ELF-1 (cell line): ENCODE data around the gene SAMD4A.
"Not testable (repeated sequence)": the region's sequence is repeated elsewhere in the genome, so short reads cannot be mapped to it uniquely, and the experiment has no call there.

Source experiments
- DNase-seq: peaks from one replicate; pipeline ENCODE4 v3.0.0-alpha.2; 2016; ENCODE audit warnings: low read depth, low spot score

SAMD4A gene

GRCh38 chr14:54727929-54728328, 161.0 kb downstream of the SAMD4A start:
- DNase-seq = no peak

- no peak for DNase-seq
Observed at GRCh38 chr14:54728700-54729527, 162.0 kb downstream of the SAMD4A start.

- no peak for DNase-seq
Observed at GRCh38 chr14:54730156-54730961, 163.4 kb downstream of the SAMD4A start.

GRCh38 chr14:54734966-54735365, 168.0 kb downstream of the SAMD4A start:
- no peak for DNase-seq

- DNase-seq = no peak
Observed at GRCh38 chr14:54735424-54735823, 168.5 kb downstream of the SAMD4A start.

- DNase-seq = no peak
Observed at GRCh38 chr14:54737132-54737711, 170.3 kb downstream of the SAMD4A start.

- DNase-seq = no peak
Observed at GRCh38 chr14:54738009-54738408, 171.1 kb downstream of the SAMD4A start.

GRCh38 chr14:54739514-54739913, 172.6 kb downstream of the SAMD4A start:
- no peak for DNase-seq

- no peak for DNase-seq
Observed at GRCh38 chr14:54742492-54743350, 175.8 kb downstream of the SAMD4A start.

GRCh38 chr14:54743382-54743781, 176.5 kb downstream of the SAMD4A start:
- DNase-seq = no peak

GRCh38 chr14:54746019-54746418, 179.1 kb downstream of the SAMD4A start:
- no peak for DNase-seq

GRCh38 chr14:54747616-54748015, 180.7 kb downstream of the SAMD4A start:
- no peak for DNase-seq

GRCh38 chr14:54749180-54749579, 182.3 kb downstream of the SAMD4A start:
- no peak for DNase-seq

- no peak for DNase-seq
Observed at GRCh38 chr14:54749727-54750126, 182.8 kb downstream of the SAMD4A start.

GRCh38 chr14:54752611-54753010, 185.7 kb downstream of the SAMD4A start:
- DNase-seq = not testable (repeated sequence)

GRCh38 chr14:54753396-54753795, 186.5 kb downstream of the SAMD4A start:
- DNase-seq = not testable (repeated sequence)

GRCh38 chr14:54754116-54754622, 187.2 kb downstream of the SAMD4A start:
- DNase-seq = no peak

- DNase-seq = no peak
Observed at GRCh38 chr14:54754623-54755386, 187.9 kb downstream of the SAMD4A start.

- DNase-seq = no peak
Observed at GRCh38 chr14:54756656-54757392, 189.9 kb downstream of the SAMD4A start.

- DNase-seq = no peak
Observed at GRCh38 chr14:54758041-54758440, 191.1 kb downstream of the SAMD4A start.
